ENCODE results near the gene BST2.

DNA sequence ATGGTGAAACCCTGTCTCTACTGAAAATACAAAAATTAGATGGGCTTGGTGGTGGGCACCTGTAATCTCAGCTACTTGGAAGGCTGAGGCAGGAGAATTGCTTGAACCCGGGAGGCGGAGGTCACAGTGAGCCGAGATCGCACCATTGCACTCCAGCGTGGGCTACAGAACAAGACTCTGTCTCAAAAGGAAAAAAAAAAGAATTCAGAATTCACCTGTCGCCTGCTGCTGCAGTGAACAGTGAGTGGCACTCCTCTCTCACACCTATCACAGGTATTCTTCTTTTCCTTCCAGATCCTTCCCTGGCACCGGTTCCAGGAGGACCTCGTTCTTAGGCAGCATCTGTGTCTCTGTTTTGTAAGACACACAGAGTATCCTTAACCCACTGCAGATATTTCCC, 8.7 kb upstream of the BST2 start:
- TF ChIP-seq GATA3 (IDR thresholded peaks at IDR 0.05; ENCODE audit: low read depth, low read length) (no peak), GATA2 (IDR thresholded peaks at IDR 0.05; ENCODE audit: low read depth, low read length) (no peak)
